ENCODE data around the gene SUPT5H. TPM values are rescaled to one million over a fixed set of nuclear protein-coding genes. Genes with fewer than 3 reads are reported as not detected.
A peak's percentile ranks its signal among the peaks of the same experiment; 100 is the strongest.

Gene SUPT5H
- total RNA-seq, 8 experiments from 2014 or later = 52.4 to 129 (median 76.3) TPM

DNA sequence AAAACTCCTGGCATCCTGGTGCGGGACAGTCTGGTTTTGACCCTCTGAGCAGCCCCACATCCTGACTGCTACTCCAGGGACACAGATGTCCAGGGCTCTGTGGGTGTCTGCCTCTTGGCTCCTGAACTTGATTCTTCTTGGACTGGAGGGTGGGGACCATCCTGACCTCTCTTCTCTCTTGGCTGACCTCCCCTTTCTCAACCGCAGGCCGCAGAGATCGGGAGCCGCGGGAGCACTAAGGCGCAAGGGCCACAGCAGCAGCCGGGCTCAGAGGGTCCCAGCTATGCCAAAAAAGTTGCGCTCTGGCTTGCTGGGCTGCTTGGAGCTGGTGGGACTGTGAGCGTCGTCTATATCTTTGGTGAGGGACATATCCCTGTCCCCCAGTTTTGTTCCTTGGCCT is 36.3 kb downstream of the SUPT5H start:
- H3K4me1 ChIP-seq (replicated peaks in 1 of 2) = peaks cover 12 to 16% of the 10 kb centered on the region in 2 donors
- WGBS, 10 experiments = 20 to 100% (median 78%) methylated on average over 1 to 8 of the region's 11 CpGs; no CpG with 5 or more reads in 4 of the 10 experiments
- no peak overlapping the region for H3K27ac ChIP-seq
- in situ Hi-C loops (cut with MboI; ENCODE audit: low pct_unique_long_range_greater_than_20kb in 2 of 9, low sequenced_read_pairs in 9 of 9, unreplicated experiment in 9 of 9) = no loop called here
- peak overlapping the region; percentile 86 to 97 (median 91) for H3K4me3 ChIP-seq
- ATAC-seq (replicated peaks in 6 of 8) = no peak

DNA sequence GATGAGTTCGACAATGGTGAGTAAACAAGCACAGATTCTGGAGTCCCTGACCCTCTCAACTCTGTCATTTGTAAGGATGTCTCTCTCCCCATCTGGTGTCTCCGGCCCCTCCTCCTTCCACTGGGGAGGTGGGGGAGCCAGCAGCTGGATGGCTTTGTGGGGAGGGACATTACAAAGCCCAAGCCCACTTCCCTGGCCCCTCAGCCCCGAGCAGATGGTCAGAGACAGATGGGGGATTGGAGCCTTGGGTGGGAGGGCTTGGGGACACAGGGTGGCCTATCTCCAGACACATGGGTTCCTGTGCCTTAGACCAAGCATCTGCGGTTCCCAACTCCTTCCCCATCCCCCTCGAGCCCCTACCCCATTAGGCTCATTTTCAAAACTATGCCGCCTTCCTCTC is 37.8 kb downstream of the SUPT5H start:
- Histone ChIP-seq H3K27ac (no peak overlapping the region), H3K4me1 (replicated peaks in 1 of 2) (peaks cover 12 to 16% of the 10 kb centered on the region in 2 donors), H3K4me3 (no peak overlapping the region)
- in situ Hi-C loops (cut with MboI; ENCODE audit: low pct_unique_long_range_greater_than_20kb in 2 of 9, low sequenced_read_pairs in 9 of 9, unreplicated experiment in 9 of 9) = no loop called here
- WGBS, 10 experiments = 80% methylated on average over 1 of the region's 6 CpGs; no CpG with 5 or more reads in 9 of the 10 experiments
- ATAC-seq (replicated peaks in 6 of 8) = no peak

GRCh38 chr19:39489756-39490155 is 44.4 kb downstream of the SUPT5H start:
- no peaks in the 10 kb centered on the region for H3K4me1 ChIP-seq (replicated peaks in 1 of 2)
- ATAC-seq (replicated peaks in 6 of 8) = peak in 1 of 8 experiments; percentile 17
- WGBS, 10 experiments = 83 to 100% (median 92%) methylated on average over 1 to 8 of the region's 10 CpGs; no CpG with 5 or more reads in 6 of the 10 experiments
- no peak overlapping the region for H3K27ac ChIP-seq
- H3K4me3 ChIP-seq = no peak overlapping the region
- in situ Hi-C loops (cut with MboI; ENCODE audit: low pct_unique_long_range_greater_than_20kb in 2 of 9, low sequenced_read_pairs in 9 of 9, unreplicated experiment in 9 of 9) = no loop called here

GRCh38 chr19:39492225-39492624 is 46.8 kb downstream of the SUPT5H start:
- 60 to 100% (median 100%) methylated on average over 1 to 3 of the region's 6 CpGs; no CpG with 5 or more reads in 5 of the 10 experiments for WGBS, 10 experiments
- ATAC-seq (replicated peaks in 6 of 8) = no peak
- in situ Hi-C loops (cut with MboI; ENCODE audit: low pct_unique_long_range_greater_than_20kb in 2 of 9, low sequenced_read_pairs in 9 of 9, unreplicated experiment in 9 of 9) = no loop called here

DNA sequence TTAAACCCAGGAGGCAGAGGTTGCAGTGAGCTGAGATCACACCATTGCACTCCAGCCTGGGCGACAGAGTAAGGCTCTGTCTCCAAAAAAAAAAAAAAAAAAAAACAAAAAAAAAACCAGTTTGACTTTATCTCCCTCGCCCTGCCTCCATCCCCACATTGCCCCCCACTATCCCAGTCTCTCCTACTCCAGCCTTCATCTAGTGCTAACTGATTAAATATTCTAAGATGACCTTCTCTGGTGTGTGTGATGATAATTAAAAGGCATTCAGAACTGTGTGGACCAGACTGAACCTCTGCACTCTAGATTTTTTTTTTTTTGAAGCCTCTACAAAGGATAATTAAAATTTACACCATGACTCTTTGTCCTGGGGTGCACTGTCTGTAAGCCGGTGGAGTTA is 47.4 kb downstream of the SUPT5H start:
- peaks cover 3 to 5% of the 10 kb centered on the region in 2 donors for H3K4me1 ChIP-seq (replicated peaks in 1 of 2)
- no peak for ATAC-seq (replicated peaks in 6 of 8)
- in situ Hi-C loops (cut with MboI; ENCODE audit: low pct_unique_long_range_greater_than_20kb in 2 of 9, low sequenced_read_pairs in 9 of 9, unreplicated experiment in 9 of 9) = no loop called here
- 40 to 93% (median 60%) methylated on average over 1 to 2 of the region's 3 CpGs; no CpG with 5 or more reads in 5 of the 10 experiments for WGBS, 10 experiments
- H3K4me3 ChIP-seq = no peak overlapping the region
- no peak overlapping the region for H3K27ac ChIP-seq

More at GRCh38 chr19:39492225-39492624, 46.8 kb downstream of the SUPT5H start:
- Histone ChIP-seq H3K4me1 (replicated peaks in 1 of 2) (peaks cover 0 to under 1% of the 10 kb centered on the region in 2 donors), H3K27ac (no peak overlapping the region), H3K4me3 (no peak overlapping the region)

- no peak overlapping the region for H3K27ac ChIP-seq
- no peak overlapping the region for H3K4me3 ChIP-seq
- in situ Hi-C loops (cut with MboI; ENCODE audit: low pct_unique_long_range_greater_than_20kb in 2 of 9, low sequenced_read_pairs in 9 of 9, unreplicated experiment in 9 of 9) = no loop called here
- 95 to 100% (median 95%) methylated on average over 2 to 4 of the region's 5 CpGs; no CpG with 5 or more reads in 7 of the 10 experiments for WGBS, 10 experiments
- H3K4me1 ChIP-seq (replicated peaks in 1 of 2) = peaks cover 3 to 5% of the 10 kb centered on the region in 2 donors
- ATAC-seq (replicated peaks in 6 of 8) = no peak
Observed at GRCh38 chr19:39494661-39495060, 49.3 kb downstream of the SUPT5H start.

GRCh38 chr19:39496063-39496462 is 50.7 kb downstream of the SUPT5H start:
- peaks cover 3 to 5% of the 10 kb centered on the region in 2 donors for H3K4me1 ChIP-seq (replicated peaks in 1 of 2)
- WGBS, 10 experiments = 0 to 100% (median 94%) methylated on average over 1 to 5 of the region's 5 CpGs; no CpG with 5 or more reads in 2 of the 10 experiments
- no peak for ATAC-seq (replicated peaks in 6 of 8)
- H3K27ac ChIP-seq = no peak overlapping the region
- in situ Hi-C loops (cut with MboI; ENCODE audit: low pct_unique_long_range_greater_than_20kb in 2 of 9, low sequenced_read_pairs in 9 of 9, unreplicated experiment in 9 of 9) = no loop called here
- no peak overlapping the region for H3K4me3 ChIP-seq

DNA sequence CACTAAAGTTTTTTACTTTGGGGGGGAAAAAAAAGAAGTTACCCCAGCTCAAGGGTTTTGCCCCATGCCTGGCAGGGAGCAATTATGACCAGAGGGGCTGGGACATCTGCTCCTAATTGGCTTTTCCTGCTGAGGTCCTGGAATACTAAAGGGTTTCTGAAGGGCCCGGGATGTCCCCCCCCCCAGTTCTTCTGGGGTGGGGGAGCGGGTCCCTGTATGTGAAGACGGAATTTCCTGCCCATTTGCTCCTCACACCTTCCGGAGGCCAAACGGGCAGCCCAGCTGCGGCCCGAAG is 52.3 kb downstream of the SUPT5H start:
- peak overlapping the region in 1 of 2 donors; percentile 86 for H3K27ac ChIP-seq
- peak overlapping the region; percentile 28 to 49 (median 43) for H3K4me3 ChIP-seq
- WGBS, 10 experiments = 10% methylated on average over 2 of the region's 7 CpGs; no CpG with 5 or more reads in 9 of the 10 experiments
- ATAC-seq (replicated peaks in 6 of 8) = no peak
- H3K4me1 ChIP-seq (replicated peaks in 1 of 2) = peaks cover 3 to 5% of the 10 kb centered on the region in 2 donors
- in situ Hi-C loops (cut with MboI; ENCODE audit: low pct_unique_long_range_greater_than_20kb in 2 of 9, low sequenced_read_pairs in 9 of 9, unreplicated experiment in 9 of 9) = no loop called here

DNA sequence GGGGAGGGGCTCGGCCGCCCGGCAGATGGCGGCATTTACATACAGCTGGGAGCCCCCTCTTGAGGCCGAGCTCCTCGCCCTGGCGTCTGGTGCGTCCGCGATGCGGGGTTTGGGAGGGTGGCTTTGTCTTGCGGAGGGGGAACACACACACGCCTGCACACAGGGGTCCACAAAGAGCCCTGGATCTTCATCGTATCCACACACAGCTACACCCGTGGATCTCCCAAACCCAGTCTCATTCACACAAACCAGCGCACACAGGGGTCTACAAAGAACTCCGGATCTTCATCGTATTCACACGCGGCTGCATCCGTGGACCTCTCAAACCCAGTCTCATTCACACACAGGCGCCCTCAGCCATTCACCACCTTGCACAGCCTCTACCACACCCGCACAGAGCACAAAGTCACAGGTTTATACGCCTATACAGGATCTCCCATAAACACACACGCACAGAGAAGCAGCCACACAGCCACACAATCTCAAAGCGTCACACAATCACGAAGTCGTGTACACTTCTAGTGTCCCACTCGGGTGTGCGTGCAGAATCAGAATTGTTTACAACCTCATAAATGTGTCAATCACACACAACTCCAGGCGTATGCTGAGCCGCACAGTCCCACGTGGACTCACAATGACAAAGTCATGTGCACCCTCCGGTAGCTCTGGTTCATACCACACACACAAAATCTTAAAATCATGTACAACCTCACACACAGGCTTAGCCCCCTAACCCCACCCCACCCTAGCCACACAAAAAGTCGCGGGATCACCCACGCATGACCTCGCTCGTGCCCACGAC is 52.8 kb downstream of the SUPT5H start:
- peak; percentile 65 to 87 (median 80) for ATAC-seq (replicated peaks in 6 of 8)
- peaks cover 3 to 5% of the 10 kb centered on the region in 2 donors for H3K4me1 ChIP-seq (replicated peaks in 1 of 2)
- in situ Hi-C loops (cut with MboI; ENCODE audit: low pct_unique_long_range_greater_than_20kb in 2 of 9, low sequenced_read_pairs in 9 of 9, unreplicated experiment in 9 of 9) = no loop called here
- WGBS, 10 experiments = 0 to 7% (median 4%) methylated on average over 1 to 17 of the region's 40 CpGs; no CpG with 5 or more reads in 5 of the 10 experiments
- H3K27ac ChIP-seq = peak overlapping the region; percentile 75 to 86
- H3K4me3 ChIP-seq = peak overlapping the region; percentile 28 to 49 (median 43)

DNA sequence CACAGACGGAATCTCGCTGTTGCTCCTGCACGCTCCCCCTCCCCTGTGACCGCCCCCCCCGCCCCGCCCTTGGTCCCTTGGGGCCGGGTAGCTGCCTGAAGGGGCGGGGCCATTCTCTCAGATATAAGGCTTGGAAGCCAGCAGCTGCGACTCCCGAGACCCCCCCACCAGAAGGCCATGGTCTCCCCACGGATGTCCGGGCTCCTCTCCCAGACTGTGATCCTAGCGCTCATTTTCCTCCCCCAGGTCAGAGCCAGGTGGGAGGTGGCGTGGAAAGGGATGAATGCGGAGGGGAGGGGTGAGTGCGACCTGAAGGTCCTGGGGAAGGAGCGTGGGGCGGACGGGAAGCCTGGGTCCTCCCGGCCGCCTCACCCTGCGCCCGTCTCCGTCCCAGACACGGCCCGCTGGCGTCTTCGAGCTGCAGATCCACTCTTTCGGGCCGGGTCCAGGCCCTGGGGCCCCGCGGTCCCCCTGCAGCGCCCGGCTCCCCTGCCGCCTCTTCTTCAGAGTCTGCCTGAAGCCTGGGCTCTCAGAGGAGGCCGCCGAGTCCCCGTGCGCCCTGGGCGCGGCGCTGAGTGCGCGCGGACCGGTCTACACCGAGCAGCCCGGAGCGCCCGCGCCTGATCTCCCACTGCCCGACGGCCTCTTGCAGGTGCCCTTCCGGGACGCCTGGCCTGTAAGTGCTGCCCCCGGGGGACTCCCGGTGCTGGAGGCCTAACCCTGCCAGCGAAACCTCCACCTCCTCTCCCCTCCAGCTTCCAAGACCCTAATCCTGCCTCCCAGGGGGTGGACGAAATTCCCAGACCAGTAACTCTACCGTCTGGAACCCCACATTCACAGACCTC is 53.6 kb downstream of the SUPT5H start, which contains the start of gene DLL3:
Gene DLL3, plus strand, starts transcription at position 150 of the 845 bp plus-strand sequence. Its CDS starts 28 bp downstream, at position 178.
- in situ Hi-C loops (cut with MboI; ENCODE audit: low pct_unique_long_range_greater_than_20kb in 2 of 9, low sequenced_read_pairs in 9 of 9, unreplicated experiment in 9 of 9) = no loop called here
- peak within 1 kb of the TSS; percentile 28 to 49 (median 43) for H3K4me3 ChIP-seq
- WGBS, 10 experiments = 5 to 17% (median 15%) methylated on average over 4 to 19 of the region's 60 CpGs; no CpG with 5 or more reads in 7 of the 10 experiments
- peak; percentile 5 to 47 (median 34) for ATAC-seq (replicated peaks in 6 of 8)
- H3K27ac ChIP-seq = peak within 1 kb of the TSS; percentile 75 to 86
- H3K4me1 ChIP-seq (replicated peaks in 1 of 2) = peaks cover 3 to 5% of the 10 kb centered on the region in 2 donors

DNA sequence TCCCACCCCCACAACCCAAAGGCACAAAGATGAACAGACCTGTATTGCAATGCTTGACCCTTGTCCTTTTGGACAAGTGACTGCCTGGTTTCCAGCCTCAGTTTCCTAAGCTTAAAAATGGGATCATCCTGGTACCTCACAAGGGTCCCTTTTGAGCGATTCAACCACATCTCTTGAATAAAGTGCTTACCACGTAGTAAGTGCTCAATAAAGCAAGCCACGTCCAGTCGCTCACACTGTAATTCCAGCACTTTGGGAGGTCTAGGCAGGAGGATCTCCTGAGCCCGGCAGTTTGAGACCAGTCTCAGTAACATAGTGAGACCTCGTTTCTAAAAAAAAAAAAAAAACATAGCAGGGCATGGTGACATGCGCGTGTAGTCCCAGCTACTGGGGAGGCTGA is 54.5 kb downstream of the SUPT5H start:
- no peak for ATAC-seq (replicated peaks in 6 of 8)
- WGBS, 10 experiments = 40 to 100% (median 85%) methylated on average over 1 to 5 of the region's 8 CpGs; no CpG with 5 or more reads in 5 of the 10 experiments
- H3K4me3 ChIP-seq = no peak overlapping the region
- H3K4me1 ChIP-seq (replicated peaks in 1 of 2) = peaks cover 3 to 5% of the 10 kb centered on the region in 2 donors
- no peak overlapping the region for H3K27ac ChIP-seq
- in situ Hi-C loops (cut with MboI; ENCODE audit: low pct_unique_long_range_greater_than_20kb in 2 of 9, low sequenced_read_pairs in 9 of 9, unreplicated experiment in 9 of 9) = no loop called here

- no peak for ATAC-seq (replicated peaks in 6 of 8)
- 63 to 100% (median 80%) methylated on average over 1 to 2 of the region's 4 CpGs; no CpG with 5 or more reads in 7 of the 10 experiments for WGBS, 10 experiments
- in situ Hi-C loops (cut with MboI; ENCODE audit: low pct_unique_long_range_greater_than_20kb in 2 of 9, low sequenced_read_pairs in 9 of 9, unreplicated experiment in 9 of 9) = no loop called here
- peaks cover 3 to 5% of the 10 kb centered on the region in 2 donors for H3K4me1 ChIP-seq (replicated peaks in 1 of 2)
- H3K4me3 ChIP-seq = no peak overlapping the region
- H3K27ac ChIP-seq = no peak overlapping the region
Observed at GRCh38 chr19:39500543-39500942, 55.2 kb downstream of the SUPT5H start.

DNA sequence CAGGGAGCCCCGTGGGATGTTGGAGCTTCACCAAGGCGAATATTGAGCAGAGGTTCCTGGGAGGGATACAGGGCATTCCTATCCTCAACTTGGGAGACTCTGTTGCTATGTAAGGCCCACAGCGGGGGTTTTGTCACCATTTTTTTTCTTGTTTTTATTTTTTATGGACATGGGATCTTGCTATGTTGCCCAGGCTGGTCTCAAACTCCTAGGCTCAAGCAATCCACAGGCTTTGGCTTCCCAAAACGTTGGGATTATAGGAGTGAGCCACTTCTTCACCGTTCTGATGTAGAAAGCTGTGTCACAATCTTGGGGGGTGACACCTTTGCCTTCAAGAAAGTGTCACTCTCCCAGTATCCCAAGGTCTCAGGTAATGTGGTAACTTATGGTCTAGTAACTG is 56.0 kb downstream of the SUPT5H start:
- Histone ChIP-seq H3K4me3 (no peak overlapping the region), H3K27ac (no peak overlapping the region), H3K4me1 (replicated peaks in 1 of 2) (peaks cover 4 to 6% of the 10 kb centered on the region in 2 donors)
- no peak for ATAC-seq (replicated peaks in 6 of 8)
- in situ Hi-C loops (cut with MboI; ENCODE audit: low pct_unique_long_range_greater_than_20kb in 2 of 9, low sequenced_read_pairs in 9 of 9, unreplicated experiment in 9 of 9) = no loop called here
- 50 to 100% (median 81%) methylated on average over 1 to 3 of the region's 5 CpGs; no CpG with 5 or more reads in 3 of the 10 experiments for WGBS, 10 experiments

All from motor neuron (in vitro differentiated cells).